Astrocyte (in vitro differentiated cells and primary cell): ENCODE results near the gene IDH3A. TPM values are rescaled to one million over a fixed set of nuclear protein-coding genes. Genes with fewer than 3 reads are reported as not detected.

Source experiments
- DNase-seq: peaks from one replicate; pipeline ENCODE4 v3.0.0-alpha.2; 2010; ENCODE audit warnings: low read depth
- FAIRE-seq: peaks from 2 replicates; lab custom pipeline; 2011; peaks lifted over from hg19 to GRCh38; lab: Jason Lieb, UNC
- H2AFZ ChIP-seq: 2 replicates; pipeline ENCODE4 v1.6.0; 2012; ENCODE audit warnings: low read depth, low read length, inconsistent platforms
- H3K27ac ChIP-seq: 2 replicates; pipeline ENCODE4 v1.5.1; 2011; ENCODE audit warnings: low read depth, low read length, inconsistent platforms
- H3K27me3 ChIP-seq: 2 replicates; pipeline ENCODE4 v1.6.0; 2011; ENCODE audit warnings: low read length, inconsistent platforms; ENCODE audit not compliant: insufficient read depth
- H3K36me3 ChIP-seq: 2 replicates; pipeline ENCODE4 v1.5.1; 2011; ENCODE audit warnings: low read length, inconsistent platforms; ENCODE audit not compliant: insufficient read depth
- H3K4me1 ChIP-seq: 2 replicates; pipeline ENCODE4 v1.5.1; 2011; ENCODE audit warnings: low read length, inconsistent platforms; ENCODE audit not compliant: insufficient read depth
- H3K4me2 ChIP-seq: 2 replicates; pipeline ENCODE4 v1.6.0; 2012; ENCODE audit warnings: low read length, inconsistent platforms
- H3K4me3 ChIP-seq: 2 replicates; pipeline ENCODE4 v1.5.1; 2011; ENCODE audit warnings: low read depth, mild to moderate bottlenecking, low read length, inconsistent platforms; ENCODE audit not compliant: insufficient read depth
- H3K79me2 ChIP-seq: 2 replicates; pipeline ENCODE4 v1.6.0; 2012; ENCODE audit warnings: mild to moderate bottlenecking, low read length, inconsistent platforms; ENCODE audit not compliant: insufficient read depth
- H3K9ac ChIP-seq: 2 replicates; pipeline ENCODE4 v1.6.0; 2012; ENCODE audit warnings: mild to moderate bottlenecking, low read length, inconsistent platforms
- H3K9me3 ChIP-seq: 2 replicates; pipeline ENCODE4 v1.5.1; 2012; ENCODE audit warnings: low read depth, mild to moderate bottlenecking, low read length, inconsistent platforms; ENCODE audit not compliant: insufficient read depth
- H4K20me1 ChIP-seq: 2 replicates; pipeline ENCODE4 v1.6.0; 2012; ENCODE audit warnings: low read length, inconsistent platforms; ENCODE audit not compliant: insufficient read depth
- H3K27ac Mint-ChIP-seq: one replicate; pipeline ENCODE4 v1.8.0; 2021; ENCODE audit warnings: mild to moderate bottlenecking, mixed read lengths; ENCODE audit not compliant: unreplicated experiment
- H3K27me3 Mint-ChIP-seq: one replicate; pipeline ENCODE4 v1.8.0; 2021; ENCODE audit warnings: low read depth, mixed read lengths; ENCODE audit not compliant: unreplicated experiment
- H3K36me3 Mint-ChIP-seq: one replicate; pipeline ENCODE4 v1.8.0; 2021; ENCODE audit warnings: low read depth, mixed read lengths; ENCODE audit not compliant: unreplicated experiment
- H3K4me1 Mint-ChIP-seq: one replicate; pipeline ENCODE4 v1.8.0; 2021; ENCODE audit warnings: low read depth, mixed read lengths; ENCODE audit not compliant: unreplicated experiment
- H3K4me3 Mint-ChIP-seq: one replicate; pipeline ENCODE4 v1.8.0; 2021; ENCODE audit warnings: mild to moderate bottlenecking, moderate library complexity, mixed read lengths; ENCODE audit not compliant: unreplicated experiment
- H3K9me3 Mint-ChIP-seq: one replicate; pipeline ENCODE4 v1.8.0; 2021; ENCODE audit warnings: mild to moderate bottlenecking, mixed read lengths; ENCODE audit not compliant: unreplicated experiment
- EZH2 ChIP-seq: IDR thresholded peaks from 2 replicates; pipeline ENCODE4 v1.6.1; 2012; ENCODE audit warnings: mild to moderate bottlenecking, low read length, inconsistent platforms; ENCODE audit not compliant: insufficient read depth
- total RNA-seq: library from RNA; stranded (reverse); gene quantifications from 2 replicates; pipeline ENCODE4 v1.2.1, GENCODE V29; 2021
- TF ChIP-seq, protein P1 (sequence below): IDR thresholded peaks from 2 replicates; pipeline ENCODE4 v1.5.1; 2011; ENCODE audit warnings: low read depth, mild to moderate bottlenecking, inconsistent platforms, low read length, moderate library complexity; ENCODE audit not compliant: insufficient read depth

The IDH3A gene
- total RNA-seq, 1 donor from 2014 or later: 36.3 TPM

- Histone ChIP-seq H3K36me3 (no peaks in the 10 kb centered on the region), H3K4me3 (no peak overlapping the region), H3K9ac (no peak overlapping the region), H3K4me1 (peaks cover 18% of the 10 kb centered on the region), H2AFZ (no peak overlapping the region), H3K27ac (no peak overlapping the region), H3K9me3 (no peaks in the 10 kb centered on the region), H4K20me1 (no peaks in the 10 kb centered on the region), H3K79me2 (no peaks in the 10 kb centered on the region), H3K27me3 (peaks cover 5% of the 10 kb centered on the region), H3K4me2 (no peak overlapping the region)
- peaks cover 16% of the 10 kb centered on the region for H3K4me1 Mint-ChIP-seq
- H3K9me3 Mint-ChIP-seq: no peaks in the 10 kb centered on the region
- H3K27me3 Mint-ChIP-seq: peaks cover 10% of the 10 kb centered on the region
- FAIRE-seq: no peak
- TF ChIP-seq, protein P1, sequence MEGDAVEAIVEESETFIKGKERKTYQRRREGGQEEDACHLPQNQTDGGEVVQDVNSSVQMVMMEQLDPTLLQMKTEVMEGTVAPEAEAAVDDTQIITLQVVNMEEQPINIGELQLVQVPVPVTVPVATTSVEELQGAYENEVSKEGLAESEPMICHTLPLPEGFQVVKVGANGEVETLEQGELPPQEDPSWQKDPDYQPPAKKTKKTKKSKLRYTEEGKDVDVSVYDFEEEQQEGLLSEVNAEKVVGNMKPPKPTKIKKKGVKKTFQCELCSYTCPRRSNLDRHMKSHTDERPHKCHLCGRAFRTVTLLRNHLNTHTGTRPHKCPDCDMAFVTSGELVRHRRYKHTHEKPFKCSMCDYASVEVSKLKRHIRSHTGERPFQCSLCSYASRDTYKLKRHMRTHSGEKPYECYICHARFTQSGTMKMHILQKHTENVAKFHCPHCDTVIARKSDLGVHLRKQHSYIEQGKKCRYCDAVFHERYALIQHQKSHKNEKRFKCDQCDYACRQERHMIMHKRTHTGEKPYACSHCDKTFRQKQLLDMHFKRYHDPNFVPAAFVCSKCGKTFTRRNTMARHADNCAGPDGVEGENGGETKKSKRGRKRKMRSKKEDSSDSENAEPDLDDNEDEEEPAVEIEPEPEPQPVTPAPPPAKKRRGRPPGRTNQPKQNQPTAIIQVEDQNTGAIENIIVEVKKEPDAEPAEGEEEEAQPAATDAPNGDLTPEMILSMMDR: no peak
- TF ChIP-seq EZH2: no peak
- no peak overlapping the region for H3K4me3 Mint-ChIP-seq
- DNase-seq: no peak
- no peaks in the 10 kb centered on the region for H3K36me3 Mint-ChIP-seq
- H3K27ac Mint-ChIP-seq: no peak overlapping the region
Measured at GRCh38 chr15:78207641-78208340, 58.6 kb downstream of the IDH3A start.

DNA sequence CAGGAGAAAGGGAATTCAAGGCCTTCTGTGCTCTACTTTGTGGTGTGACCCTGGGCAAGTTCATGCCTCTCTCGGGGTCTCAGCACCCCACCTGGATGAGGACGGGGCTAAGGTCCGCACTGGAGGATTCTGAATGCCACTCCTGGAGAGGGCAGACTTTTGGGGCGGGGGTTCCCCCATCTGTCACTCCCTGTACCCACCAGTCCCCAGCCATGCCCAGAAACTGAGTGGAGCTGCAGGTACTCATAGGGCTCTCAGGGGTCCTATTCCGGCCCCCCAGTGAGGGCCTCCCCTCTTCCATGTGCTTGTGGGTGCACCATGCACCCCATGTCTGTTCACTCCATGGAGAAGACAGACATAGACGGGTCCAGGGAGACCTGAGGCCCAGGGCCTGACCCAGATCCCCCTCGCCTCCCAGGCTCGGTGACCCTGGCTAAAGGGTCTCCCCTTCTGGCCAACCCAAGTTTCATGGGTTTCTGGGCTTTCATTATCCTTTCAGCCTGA is 59.2 kb downstream of the IDH3A start:
- H3K4me1 Mint-ChIP-seq: peaks cover 19% of the 10 kb centered on the region
- H3K9me3 ChIP-seq: no peaks in the 10 kb centered on the region

More for the DNA sequence above, 59.2 kb downstream of the IDH3A start:
- H2AFZ ChIP-seq: no peak overlapping the region
- peaks cover 23% of the 10 kb centered on the region for H3K4me1 ChIP-seq
- no peak for DNase-seq
- H3K36me3 ChIP-seq: no peaks in the 10 kb centered on the region
- H3K9me3 Mint-ChIP-seq: no peaks in the 10 kb centered on the region
- H3K4me3 Mint-ChIP-seq: no peak overlapping the region
- no peak overlapping the region for H3K4me3 ChIP-seq
- no peaks in the 10 kb centered on the region for H3K36me3 Mint-ChIP-seq
- TF ChIP-seq, protein P1: no peak
- no peak for TF ChIP-seq EZH2
- no peak overlapping the region for H3K27ac Mint-ChIP-seq
- H3K27me3 ChIP-seq: peaks cover 3% of the 10 kb centered on the region
- H3K27ac ChIP-seq: no peak overlapping the region
- FAIRE-seq: no peak
- H3K4me2 ChIP-seq: no peak overlapping the region
- H3K27me3 Mint-ChIP-seq: peaks cover 5% of the 10 kb centered on the region
- no peak overlapping the region for H3K9ac ChIP-seq
- H3K79me2 ChIP-seq: no peaks in the 10 kb centered on the region
- H4K20me1 ChIP-seq: no peaks in the 10 kb centered on the region
